ENCODE results near the gene IPO5. TPM values are rescaled to one million over a fixed set of nuclear protein-coding genes. Genes with fewer than 3 reads are reported as not detected.

The IPO5 gene
- total RNA-seq, 2 donors from 2014 or later: 110 to 131 TPM

- no peak overlapping the region for H3K4me3 ChIP-seq
- ATAC-seq (ENCODE audit: insufficient number of reproducible peaks, low FRiP score, low read depth): no peak
Measured at GRCh38 chr13:98060282-98060681, 106.8 kb downstream of the IPO5 start.

GRCh38 chr13:98065468-98065867, 112.0 kb downstream of the IPO5 start:
- no peaks in the 10 kb centered on the region for H3K4me1 ChIP-seq (ENCODE audit: control insufficient read depth in 1 of 2, low read depth in 2 of 2)
- no peak overlapping the region for H3K27ac ChIP-seq
- no peak overlapping the region for H3K4me3 ChIP-seq
- no peak for DNase-seq (ENCODE audit: low spot score)
- no peak for ATAC-seq (ENCODE audit: insufficient number of reproducible peaks, low FRiP score, low read depth)
- no peaks in the 10 kb centered on the region for H3K27me3 ChIP-seq (replicated peaks; ENCODE audit: insufficient read depth)
- H3K36me3 ChIP-seq: no peaks in the 10 kb centered on the region
- TF ChIP-seq CTCF (IDR thresholded peaks at IDR 0.05): no peak
- no peaks in the 10 kb centered on the region for H3K9me3 ChIP-seq

More at GRCh38 chr13:98060282-98060681, 106.8 kb downstream of the IPO5 start:
- Histone ChIP-seq H3K27ac (no peak overlapping the region), H3K27me3 (replicated peaks; ENCODE audit: insufficient read depth) (no peaks in the 10 kb centered on the region), H3K9me3 (no peaks in the 10 kb centered on the region), H3K36me3 (no peaks in the 10 kb centered on the region), H3K4me1 (ENCODE audit: control insufficient read depth in 1 of 2, low read depth in 2 of 2) (no peaks in the 10 kb centered on the region)
- DNase-seq (ENCODE audit: low spot score): no peak
- TF ChIP-seq CTCF (IDR thresholded peaks at IDR 0.05): no peak

GRCh38 chr13:98066636-98067035, 113.2 kb downstream of the IPO5 start:
- no peak for DNase-seq (ENCODE audit: low spot score)
- Histone ChIP-seq H3K9me3 (no peaks in the 10 kb centered on the region), H3K27ac (no peak overlapping the region), H3K4me1 (ENCODE audit: control insufficient read depth in 1 of 2, low read depth in 2 of 2) (no peaks in the 10 kb centered on the region), H3K27me3 (replicated peaks; ENCODE audit: insufficient read depth) (no peaks in the 10 kb centered on the region), H3K36me3 (no peaks in the 10 kb centered on the region), H3K4me3 (no peak overlapping the region)
- no peak for ATAC-seq (ENCODE audit: insufficient number of reproducible peaks, low FRiP score, low read depth)
- no peak for TF ChIP-seq CTCF (IDR thresholded peaks at IDR 0.05)

- H3K27ac ChIP-seq: no peak overlapping the region
- no peak for ATAC-seq (ENCODE audit: insufficient number of reproducible peaks, low FRiP score, low read depth)
- H3K4me3 ChIP-seq: no peak overlapping the region
- DNase-seq (ENCODE audit: low spot score): no peak
- H3K27me3 ChIP-seq (replicated peaks; ENCODE audit: insufficient read depth): no peaks in the 10 kb centered on the region
- TF ChIP-seq CTCF (IDR thresholded peaks at IDR 0.05): no peak
- no peaks in the 10 kb centered on the region for H3K36me3 ChIP-seq
- H3K9me3 ChIP-seq: no peaks in the 10 kb centered on the region
- no peaks in the 10 kb centered on the region for H3K4me1 ChIP-seq (ENCODE audit: control insufficient read depth in 1 of 2, low read depth in 2 of 2)
Measured at GRCh38 chr13:98068521-98068920, 115.0 kb downstream of the IPO5 start.

GRCh38 chr13:98069985-98070384, 116.5 kb downstream of the IPO5 start:
- Histone ChIP-seq H3K27me3 (replicated peaks; ENCODE audit: insufficient read depth) (no peaks in the 10 kb centered on the region), H3K4me3 (no peak overlapping the region), H3K4me1 (ENCODE audit: control insufficient read depth in 1 of 2, low read depth in 2 of 2) (no peaks in the 10 kb centered on the region), H3K27ac (no peak overlapping the region), H3K9me3 (no peaks in the 10 kb centered on the region), H3K36me3 (no peaks in the 10 kb centered on the region)
- no peak for TF ChIP-seq CTCF (IDR thresholded peaks at IDR 0.05)
- DNase-seq (ENCODE audit: low spot score) (no peak), ATAC-seq (ENCODE audit: insufficient number of reproducible peaks, low FRiP score, low read depth) (no peak)
